Stimulated activated CD4-positive, alpha-beta T cell treated with anti-CD3 and anti-CD28 coated beads, Interleukin-4, amount 100 ng/mL, for 4 hours (primary cell): ENCODE results near the gene LYZL1.
"Not testable (repeated sequence)": the region's sequence is repeated elsewhere in the genome, so short reads cannot be mapped to it uniquely, and the experiment has no call there.

Source experiments
- DNase-seq, 2 experiments: peaks; one replicate each; pipeline ENCODE4 v3.0.0-alpha.2; 2020

LYZL1 gene

DNA sequence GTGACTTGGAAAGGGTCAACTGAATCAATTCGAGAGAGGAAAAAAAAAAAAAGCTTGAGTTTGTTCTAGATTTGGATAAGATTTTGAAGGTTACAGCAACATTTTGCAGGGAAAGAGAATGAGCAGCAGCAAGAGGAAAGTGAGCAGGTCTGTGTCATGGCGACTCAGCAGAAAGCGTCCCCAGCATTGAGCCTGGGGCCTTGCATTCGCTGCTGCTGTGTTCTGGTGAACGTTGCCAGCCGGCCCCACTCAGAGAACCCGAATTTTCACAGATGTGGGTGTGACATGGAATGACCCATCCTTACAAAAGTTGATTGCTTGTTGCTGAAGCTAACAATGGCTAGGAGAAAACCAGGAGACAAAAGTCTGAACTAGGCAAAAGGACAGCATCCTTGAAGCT, 21.6 kb downstream of the LYZL1 start:
- not testable (repeated sequence) for DNase-seq

DNA sequence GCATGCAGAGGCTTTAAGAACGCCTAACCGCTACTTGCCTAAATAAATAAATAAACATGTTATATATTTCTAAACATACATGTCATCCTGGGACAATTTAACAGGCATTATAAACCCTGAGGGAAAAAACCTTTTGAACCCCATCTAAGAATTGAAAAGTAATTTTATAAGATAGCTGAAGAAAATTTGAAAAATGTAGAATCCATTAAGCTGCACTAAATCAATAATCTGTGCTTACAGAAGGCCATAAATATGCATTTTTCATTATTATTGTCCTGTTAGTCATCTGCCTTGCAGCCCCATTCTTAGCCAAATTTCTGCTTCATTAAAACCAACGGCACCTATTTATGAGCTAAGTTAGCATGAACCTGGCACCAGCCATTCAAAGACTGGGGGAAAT, 24.2 kb downstream of the LYZL1 start:
- DNase-seq: no peak

DNA sequence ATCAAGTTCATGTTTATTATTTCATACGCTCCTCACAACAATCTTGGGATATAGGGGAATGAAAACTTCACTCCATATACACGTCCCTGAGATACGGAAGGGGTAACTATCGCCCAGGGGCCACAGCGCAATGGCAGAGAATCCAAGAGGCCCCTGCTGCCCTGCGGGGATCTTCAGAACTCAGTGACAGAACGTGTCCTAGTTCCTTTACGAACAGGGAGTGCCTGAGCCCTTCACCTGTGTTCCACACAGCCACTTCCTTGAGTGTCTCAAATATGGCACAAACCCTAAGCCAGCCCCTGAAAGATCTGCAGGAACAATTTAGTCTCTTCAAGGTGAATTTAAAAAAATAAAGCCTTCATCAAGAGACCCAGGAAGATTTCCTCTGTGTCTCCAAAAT, 25.9 kb downstream of the LYZL1 start:
- DNase-seq: no peak

DNA sequence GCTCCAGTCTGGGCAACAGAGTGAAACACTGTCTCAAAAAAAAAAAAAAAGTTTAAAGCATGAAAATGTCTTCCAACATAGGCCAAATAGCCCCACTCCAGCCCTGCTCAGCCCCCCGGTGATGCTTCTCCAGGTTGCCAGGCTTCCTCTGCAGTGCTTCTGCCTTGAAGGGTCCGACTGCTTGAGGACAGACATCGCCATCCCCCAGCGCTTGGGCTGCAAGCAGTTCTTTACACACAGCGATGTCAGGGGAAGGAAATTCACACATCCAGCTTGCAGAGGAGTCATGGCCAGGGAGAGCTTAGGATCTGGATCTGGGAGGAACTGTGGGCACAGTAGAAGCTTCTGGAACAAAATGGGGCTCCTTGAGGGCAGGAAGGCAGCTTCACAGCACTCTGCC, 26.9 kb downstream of the LYZL1 start:
- DNase-seq: no peak

DNA sequence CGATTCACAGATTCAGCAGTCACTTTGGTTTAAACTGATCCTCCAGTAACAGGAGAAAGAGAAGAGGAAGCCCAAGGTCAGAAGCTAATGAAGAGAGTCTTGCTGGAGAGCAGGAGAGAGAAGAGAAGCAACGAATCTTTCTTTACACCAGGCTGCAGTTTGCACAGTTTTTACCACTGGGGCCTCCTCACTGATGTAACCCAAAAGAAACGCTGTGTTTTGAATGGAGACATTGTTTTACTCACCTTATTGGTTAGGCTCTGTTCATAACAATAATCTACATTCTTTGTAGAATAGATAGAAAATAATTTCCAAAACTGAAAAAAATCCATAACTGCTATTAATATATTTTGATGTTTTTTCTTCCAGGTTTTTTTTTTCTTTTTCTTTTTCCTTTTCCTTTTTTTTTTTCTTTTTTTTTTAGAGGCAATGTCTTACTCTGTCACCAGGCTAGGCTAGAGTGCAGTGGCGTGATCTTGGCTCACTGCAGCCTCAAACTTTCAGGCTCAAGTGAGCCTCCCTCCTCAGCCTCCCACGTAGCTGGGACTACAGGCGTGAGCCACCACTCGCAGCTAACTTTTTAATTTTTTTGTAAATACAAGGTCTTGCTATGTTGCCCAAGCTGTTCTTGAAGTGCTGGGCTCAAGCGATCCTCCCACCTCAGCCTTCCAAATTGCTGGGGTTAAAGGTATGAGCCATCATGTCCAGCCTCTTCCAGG, 27.6 kb downstream of the LYZL1 start:
- no peak for DNase-seq

DNA sequence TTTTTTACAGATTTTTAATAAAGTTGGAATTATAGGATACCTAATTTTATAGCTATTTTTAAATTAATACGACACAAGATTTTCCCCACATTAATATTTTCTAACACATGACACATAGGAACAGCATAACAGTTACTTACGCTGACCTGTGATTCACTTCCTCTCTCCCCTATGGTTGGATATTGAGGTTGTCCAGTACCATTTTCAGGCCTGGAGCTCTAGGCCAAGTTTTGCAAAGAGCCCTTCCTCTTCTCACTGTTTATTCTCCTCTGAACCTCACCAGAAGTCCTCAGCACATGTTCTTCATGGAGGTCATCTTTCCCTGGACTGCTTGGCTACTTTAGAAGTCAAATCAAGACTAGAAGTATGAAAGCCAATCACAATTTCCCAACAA, 28.2 kb downstream of the LYZL1 start:
- no peak for DNase-seq

DNA sequence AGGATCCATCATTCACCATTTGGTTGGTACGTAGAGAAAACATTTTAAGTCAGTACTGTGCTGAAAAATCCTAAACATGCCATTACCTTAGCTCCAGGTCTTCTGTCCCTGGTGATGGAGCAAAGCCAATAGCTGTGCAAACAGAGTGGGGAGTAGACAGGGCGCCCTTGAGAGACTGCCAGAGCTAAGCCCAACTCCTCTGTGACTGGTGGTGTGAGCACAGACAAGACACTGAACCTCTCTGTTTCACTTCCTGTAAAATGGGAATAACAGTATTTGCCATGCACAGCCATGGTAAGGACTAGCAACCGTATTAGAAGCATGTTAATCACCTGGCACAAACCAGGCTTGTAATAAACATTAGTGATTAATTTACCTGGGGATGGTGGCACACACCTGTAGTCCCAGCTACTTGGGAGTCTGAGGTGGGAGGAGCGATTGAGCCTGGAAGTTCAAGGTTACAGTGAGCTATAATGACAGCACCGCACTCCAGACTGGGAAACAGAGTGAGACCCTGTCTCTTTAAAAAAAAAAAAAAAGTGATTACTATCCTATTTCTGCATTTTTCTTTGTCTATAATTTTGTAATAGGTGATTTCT, 28.7 kb downstream of the LYZL1 start:
- DNase-seq: no peak

DNA sequence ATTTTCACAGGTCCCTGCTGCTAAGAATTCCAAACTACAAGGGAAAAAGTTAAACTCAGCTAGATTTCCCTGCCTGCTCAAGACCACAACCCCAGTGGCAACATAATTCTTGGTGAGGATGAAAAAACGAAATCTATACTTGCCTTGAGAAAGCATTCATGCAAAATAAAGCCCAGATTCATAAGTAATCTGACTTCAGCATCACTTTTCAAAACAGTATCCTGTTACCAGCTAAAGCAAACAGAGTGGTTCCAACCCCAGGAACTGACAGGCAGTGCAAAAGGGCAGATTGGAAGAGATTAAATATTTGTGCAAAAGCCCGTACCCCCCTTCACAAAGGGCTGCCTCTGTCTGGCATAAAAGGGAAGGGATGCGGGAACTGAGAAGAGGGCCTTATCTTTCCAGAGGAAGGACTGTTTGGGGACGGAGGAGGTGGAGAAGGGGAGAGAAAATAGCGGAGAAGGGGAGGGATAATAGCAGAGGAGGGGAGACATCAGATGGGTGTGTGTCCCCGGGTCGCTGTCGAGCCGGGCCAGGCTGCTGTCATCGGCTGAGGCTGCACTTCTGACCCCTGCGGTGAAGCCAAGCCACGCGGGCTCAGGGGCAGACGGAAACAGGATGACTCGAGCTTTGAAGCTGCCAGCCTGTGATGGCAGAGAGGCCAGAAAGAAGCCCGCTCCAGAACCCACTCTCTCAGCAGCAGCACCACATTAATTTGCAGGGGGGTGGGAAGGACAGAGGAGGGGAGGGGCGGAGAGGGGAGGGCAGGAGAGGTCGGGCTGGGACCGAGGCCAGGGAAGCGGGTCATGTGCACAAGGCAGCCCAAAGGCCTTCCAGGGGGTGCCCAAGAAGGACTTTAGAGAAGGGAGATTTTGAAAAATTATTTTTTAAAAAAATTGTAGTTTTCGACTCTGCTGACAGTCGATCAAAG, 29.5 kb downstream of the LYZL1 start:
- DNase-seq: not testable (repeated sequence)

DNA sequence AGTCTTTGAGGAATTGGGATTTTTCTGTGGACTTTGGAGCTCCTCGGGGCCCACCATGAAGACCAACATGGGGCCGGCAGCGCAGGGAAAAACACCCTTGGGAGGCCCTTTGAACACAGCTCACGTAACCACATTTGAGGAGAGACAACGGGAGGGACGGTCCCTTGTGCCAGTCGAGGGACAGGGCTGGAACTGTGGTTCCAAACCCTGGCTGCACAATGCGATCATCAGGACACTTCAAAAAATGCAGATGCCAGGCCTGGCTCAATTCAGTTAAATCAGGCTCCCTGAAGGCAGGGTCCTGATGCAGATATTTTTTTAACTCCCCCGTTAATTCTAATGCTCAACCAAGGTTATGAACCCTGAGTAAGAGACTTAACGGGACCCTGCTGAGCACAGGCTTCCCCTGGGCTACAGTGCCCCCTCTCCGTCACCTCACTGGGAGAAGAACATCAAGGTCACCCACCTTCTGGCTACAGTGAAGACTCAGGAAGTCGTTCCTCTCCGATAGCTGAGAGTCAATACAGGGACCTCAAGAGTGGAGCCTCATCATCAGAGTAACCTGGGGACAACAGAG, 30.4 kb downstream of the LYZL1 start:
- no peak for DNase-seq

DNA sequence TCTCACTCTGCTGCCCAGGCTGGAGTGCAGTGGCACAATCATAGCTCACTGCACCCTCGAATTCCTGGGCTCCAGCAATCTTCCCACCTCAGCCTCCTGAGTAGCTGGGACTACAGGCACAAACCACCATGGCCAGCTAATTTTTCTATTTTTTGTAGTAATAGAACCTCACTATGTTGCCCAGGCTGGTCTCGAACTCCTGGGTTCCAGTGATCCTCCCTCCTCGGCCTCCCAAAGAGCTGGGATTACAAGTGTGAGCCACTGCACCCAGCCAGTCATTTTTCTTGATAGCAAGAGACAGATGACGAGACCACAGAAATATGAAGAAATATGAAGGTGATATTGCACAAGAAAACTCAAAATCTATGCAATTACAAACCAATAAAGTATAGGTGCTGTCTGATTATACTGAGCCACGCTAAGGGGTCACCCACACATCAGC, 31.8 kb downstream of the LYZL1 start:
- not testable (repeated sequence) for DNase-seq

DNA sequence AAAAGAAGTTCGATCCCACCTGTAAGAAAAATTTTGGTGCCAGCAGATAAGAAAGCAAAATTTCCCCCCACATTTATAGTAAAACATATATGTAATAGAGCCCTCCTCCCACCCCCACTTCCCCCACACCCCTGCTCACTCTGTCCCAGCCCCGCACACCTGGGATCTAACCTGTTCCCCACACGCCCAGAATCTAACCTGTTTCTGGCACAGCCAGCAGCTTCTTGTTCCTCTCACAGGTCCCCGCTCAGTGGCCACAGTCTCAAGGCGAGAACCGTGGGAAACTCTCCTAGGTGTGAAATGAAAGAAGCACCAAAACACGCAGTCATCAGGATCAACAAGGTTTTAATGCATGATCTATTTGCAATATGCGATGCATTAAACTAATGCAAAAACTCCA, 32.8 kb downstream of the LYZL1 start:
- no peak for DNase-seq

DNA sequence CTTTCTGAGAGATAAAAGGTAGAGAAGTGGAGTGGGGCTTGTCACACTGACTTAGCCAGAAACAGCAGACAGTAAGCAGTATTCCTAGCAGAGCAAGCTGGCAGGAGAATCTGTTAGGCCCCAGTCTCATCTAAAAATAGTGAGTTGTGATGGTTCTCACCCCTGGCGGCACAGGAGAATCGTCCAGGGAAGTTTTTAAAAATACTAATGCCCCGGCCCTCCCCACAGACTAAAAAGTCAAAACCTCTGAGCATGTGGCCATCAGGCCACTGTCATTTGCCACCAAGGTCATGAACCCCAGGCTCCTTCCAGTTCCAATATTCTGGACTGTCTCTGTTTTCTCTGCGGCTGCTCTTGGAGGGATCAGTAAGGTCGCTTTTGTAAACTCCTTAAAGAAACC, 34.0 kb downstream of the LYZL1 start:
- no peak for DNase-seq

DNA sequence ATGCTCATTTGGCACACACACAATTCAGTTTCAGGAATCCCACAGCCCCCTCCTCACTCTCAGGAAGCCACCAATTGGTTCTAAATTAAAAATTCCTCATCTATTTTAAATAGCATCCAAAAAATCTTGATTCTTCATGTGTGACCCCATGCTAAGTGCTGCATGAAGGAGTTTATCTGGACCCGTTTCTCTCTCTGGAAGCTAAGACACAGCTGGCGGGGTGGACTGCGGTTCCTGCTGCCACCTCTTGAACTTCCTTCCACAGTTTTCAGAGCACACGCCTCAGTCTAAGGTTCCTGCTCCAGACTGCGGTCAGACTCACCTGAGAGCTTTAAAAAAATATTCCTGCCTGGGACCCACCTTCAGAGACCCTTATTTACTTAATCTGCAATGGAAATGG, 34.5 kb downstream of the LYZL1 start:
- no peak for DNase-seq

DNA sequence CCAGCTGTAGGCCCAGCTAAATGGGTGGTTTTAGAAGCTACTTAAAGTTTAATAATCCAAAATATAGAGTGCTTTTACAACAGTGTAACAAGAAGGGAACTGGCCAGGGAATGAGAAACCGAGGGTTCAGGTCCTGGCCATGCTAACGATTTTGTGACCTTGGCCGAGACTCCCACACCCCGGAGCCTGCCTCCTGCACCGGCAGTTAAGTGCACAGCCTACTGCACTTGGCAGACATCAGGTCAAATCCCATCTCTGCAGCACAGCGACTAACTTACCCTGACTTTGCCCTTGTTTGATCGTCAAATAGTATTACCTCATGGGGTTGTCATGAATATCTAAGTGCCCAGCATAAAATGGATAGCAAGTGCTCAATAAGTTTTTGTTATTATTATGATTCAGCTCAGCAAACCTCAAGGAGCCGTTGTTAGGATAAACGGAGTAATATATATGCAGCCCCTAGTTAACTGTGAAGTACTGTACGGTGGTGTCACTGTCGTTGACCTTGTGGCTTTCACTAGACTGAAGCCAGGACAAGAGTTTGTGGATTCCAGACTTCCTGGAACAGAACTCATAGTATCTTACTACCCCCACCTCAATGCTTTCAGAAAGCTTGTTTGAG, 35.5 kb downstream of the LYZL1 start:
- DNase-seq: no peak

DNA sequence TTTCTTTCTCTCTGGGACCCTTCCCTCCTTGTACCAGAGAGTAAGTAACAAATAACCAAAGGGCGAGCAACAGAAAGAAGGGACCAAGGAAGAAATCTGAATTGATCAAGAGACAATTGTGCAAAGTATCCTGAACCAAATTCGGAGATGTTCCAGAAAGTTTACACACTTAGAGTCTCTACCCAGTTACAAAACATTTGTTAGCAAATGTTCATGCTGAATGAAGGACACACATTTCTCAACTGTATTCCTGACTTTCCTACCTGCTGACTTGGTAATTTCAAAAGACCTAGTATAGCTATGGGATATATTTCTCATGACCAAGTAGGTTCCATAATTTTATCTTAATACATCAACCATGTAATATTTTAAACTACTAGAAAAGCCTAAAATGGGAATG, 37.4 kb downstream of the LYZL1 start:
- DNase-seq: no peak

DNA sequence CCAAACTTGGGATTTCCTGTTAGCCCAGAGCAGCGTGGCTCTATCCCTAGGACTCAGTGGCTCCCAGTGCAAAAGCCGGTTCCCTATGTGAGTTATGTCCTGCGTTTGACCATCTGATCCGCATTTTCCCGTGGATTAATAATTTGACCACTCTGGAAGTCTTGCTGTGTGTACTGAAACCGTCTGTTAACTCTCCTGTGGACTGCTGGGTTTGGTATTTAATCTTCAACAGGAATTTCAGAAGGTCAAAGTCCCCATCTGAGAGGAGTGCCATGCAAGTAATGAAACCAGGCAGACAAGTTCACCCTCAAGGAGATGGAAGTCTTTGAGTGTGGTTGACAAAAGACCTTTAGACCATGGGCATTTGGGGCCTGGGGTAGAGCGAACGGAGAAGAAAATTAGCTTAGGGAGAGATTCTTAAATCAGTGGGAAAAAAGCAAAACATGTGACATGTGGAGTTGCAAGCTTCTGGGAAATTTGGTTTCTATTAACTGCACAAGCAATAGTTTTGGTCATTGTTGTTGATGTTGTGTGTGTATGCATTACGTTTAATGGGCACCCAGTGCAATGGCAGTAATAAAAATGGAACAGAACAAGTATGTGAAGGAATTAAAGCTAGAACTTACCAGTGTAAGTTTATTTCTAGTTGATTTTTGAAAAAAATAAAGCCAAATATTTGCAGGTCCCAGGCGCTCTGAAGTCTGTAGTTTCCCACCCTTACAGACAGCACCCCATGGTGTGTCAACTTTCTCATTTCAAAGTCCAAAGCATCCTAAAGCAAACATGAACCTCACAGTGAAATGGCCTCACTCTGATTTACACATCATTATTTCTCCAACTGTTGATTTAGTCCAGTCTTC, 38.2 kb downstream of the LYZL1 start:
- DNase-seq: no peak

DNA sequence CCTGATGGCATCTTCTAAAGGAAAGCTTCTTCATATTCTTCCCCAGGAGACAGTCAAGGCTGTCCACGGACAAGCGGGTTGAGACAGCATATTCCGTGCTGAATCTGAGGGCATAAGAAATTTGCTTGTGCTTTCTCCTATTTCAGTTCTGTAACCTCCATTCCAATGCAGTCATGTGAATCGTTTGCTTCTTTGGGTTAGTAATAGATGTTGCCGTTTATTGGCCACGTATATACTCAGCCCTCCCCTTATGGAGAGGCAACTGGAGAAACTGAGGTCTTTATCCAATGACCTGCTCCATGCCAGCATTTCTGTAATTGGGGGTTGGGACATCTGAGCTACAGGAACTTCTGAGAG, 38.9 kb downstream of the LYZL1 start:
- no peak for DNase-seq

DNA sequence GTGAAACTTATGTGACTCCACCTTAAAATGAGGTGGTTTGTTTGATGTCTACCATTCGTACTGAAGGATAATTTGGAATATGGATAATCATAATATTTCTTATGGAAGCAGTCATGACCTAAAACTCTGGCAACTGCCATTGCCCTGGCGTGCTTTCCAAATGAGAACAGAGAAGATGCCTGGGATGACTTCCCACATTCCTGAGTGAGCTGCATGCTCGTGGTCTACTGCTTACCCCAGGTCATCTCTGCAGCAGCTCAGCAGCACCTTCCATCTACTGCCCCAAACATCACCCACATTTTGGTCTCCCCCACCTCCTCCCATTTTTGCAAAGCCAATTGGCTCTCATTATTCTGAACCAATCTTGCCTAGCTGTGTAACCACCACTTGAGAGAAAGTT, 40.1 kb downstream of the LYZL1 start:
- DNase-seq: no peak

DNA sequence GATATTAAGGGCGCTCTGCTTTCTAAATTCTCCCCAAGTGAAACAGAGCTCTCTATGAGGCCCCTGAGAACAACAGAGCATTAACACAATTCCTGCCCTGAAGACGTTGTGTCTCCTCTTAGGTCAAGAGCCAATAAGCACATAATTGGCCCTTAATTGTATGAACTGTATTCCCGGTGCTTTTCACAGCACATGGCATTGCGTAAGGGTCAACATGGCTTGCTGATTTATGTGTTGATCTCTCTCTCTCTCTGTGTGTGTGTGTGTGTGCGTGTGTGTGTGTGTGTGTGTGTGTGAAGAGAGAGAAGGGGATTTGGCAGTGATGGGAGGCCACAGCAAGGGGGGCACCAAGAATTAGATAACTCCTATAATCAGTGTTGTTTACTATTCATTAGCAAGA, 40.5 kb downstream of the LYZL1 start:
- DNase-seq: no peak

DNA sequence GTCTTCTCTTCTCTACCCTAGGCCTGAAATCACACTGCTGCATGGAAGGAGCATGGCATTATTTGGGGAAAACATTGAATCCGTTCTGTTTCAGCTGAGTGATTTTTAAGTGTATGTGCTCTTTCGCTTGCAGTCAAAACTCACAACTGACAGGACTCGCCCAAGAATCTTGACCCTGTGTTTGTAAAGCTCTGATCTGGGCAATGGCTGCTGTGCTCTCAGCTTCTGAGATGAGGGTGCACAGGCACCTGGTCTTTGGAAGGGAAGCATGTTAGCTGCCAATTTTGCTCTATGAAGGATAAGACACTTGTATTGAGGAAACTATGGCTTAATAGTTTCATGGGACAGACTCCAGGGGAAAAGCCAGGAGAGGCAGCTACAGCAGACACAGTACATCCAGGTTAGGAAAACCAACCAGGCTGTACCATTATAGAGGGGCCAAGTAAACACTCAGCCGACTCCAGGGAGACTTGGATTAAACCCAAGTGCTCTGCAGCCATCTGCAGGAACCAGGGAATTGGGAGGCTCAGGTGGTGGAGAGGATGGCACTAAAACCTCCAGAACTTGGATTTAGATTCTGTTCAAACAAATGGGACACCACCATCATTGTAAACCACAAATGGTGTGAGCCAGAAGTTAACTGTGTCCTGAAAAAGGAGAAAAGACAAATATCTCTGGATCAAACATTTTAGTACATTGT, 43.3 kb downstream of the LYZL1 start:
- DNase-seq: no peak

DNA sequence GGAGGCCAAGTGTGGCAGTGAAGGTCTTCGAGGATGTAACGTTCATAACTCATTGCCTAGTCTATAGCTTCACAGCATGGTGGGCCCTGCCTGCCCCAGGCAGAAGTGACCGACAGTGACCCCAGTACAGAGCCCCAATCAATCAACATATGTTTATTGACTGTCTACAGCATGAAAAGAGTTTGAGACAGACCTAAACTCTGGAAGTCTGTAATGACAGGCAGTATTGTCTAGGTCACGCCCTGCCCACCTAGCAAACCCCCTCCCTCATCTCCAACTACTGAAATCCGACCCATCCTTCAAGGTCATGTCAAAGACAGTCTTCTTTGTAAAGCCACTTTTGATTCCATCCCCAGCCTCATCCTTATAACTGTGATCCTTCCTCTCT, 43.9 kb downstream of the LYZL1 start:
- DNase-seq: no peak

DNA sequence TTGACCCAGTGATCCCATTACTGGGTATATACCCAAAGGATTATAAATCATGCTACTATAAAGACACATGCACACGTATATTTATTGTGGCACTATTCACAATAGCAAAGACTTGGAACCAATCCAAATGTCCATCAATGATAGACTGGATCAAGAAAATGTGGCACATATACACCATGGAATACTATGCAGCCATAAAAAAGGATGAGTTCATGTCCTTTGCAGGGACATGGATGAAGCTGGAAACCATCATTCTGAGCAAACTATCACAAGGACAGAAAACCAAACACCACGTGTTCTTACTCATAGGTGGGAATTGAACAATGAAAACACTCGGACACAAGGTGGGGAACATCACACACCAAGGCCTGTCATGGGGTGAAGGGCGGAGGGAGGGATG, 48.7 kb downstream of the LYZL1 start:
- DNase-seq: not testable (repeated sequence)
